ENCODE data around the gene SYCN. TPM values are rescaled to one million over a fixed set of nuclear protein-coding genes. Genes with fewer than 3 reads are reported as not detected.
A peak's percentile ranks its signal among the peaks of the same experiment; 100 is the strongest.

Gene SYCN
- total RNA-seq, 1 experiment from 2014 or later = not detected

GRCh38 chr19:39174558-39175544 is 29.2 kb downstream of the SYCN start:
- DNase-seq (ENCODE audit: low spot score) = no peak
- in situ Hi-C loops (cut with HindIII; ENCODE audit: low sequenced_read_pairs) = no loop called here

- DNase-seq (ENCODE audit: low spot score) = no peak
- in situ Hi-C loops (cut with HindIII; ENCODE audit: low sequenced_read_pairs) = no loop called here
These were observed 29.9 kb downstream of the SYCN start for GRCh38 chr19:39174142-39174541.

DNA sequence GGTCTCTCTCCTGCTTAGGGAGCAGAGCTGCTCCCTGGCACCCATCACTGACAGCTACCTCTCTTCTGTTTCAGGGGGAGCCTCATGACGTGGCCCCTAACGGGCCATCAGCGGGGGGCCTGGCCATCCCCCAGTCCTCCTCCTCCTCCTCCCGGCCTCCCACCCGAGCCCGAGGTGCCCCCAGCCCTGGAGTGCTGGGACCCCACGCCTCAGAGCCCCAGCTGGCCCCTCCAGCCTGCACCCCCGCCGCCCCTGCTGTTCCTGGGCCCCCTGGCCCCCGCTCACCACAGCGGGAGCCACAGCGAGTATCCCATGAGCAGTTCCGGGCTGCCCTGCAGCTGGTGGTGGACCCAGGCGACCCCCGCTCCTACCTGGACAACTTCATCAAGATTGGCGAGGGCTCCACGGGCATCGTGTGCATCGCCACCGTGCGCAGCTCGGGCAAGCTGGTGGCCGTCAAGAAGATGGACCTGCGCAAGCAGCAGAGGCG is 30.5 kb downstream of the SYCN start:
- DNase-seq (ENCODE audit: low spot score) = no peak
- in situ Hi-C loops (cut with HindIII; ENCODE audit: low sequenced_read_pairs) = no loop called here

DNA sequence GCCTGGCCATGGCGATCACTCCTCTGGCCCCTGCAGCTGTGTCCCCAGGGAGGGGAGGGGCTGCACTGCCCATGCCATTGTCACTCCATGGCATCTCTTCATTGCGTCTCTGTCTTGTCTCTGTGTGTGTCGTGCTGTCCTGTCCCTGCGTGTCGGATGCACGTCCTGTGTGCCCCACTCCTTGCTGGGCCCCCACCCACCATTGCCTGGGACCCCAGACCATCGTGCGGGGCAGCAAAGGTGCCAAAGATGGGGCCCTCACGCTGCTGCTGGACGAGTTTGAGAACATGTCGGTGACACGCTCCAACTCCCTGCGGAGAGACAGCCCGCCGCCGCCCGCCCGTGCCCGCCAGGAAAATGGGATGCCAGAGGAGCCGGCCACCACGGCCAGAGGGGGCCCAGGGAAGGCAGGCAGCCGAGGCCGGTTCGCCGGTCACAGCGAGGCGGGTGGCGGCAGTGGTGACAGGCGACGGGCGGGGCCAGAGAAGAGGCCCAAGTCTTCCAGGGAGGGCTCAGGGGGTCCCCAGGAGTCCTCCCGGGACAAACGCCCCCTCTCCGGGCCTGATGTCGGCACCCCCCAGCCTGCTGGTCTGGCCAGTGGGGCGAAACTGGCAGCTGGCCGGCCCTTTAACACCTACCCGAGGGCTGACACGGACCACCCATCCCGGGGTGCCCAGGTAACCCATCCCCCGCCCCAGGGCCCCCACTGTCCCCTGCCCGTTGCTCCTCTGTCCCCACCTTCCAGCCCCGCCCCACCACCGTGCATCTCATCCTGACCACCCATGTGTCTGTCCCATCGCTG is 31.2 kb downstream of the SYCN start:
- no peak for DNase-seq (ENCODE audit: low spot score)

GRCh38 chr19:39171479-39172465 is 32.3 kb downstream of the SYCN start:
- DNase-seq (ENCODE audit: low spot score) = no peak

More for the DNA sequence above, 31.2 kb downstream of the SYCN start:
- in situ Hi-C loops (cut with HindIII; ENCODE audit: low sequenced_read_pairs) = no loop called here

GRCh38 chr19:39170386-39171231 is 33.5 kb downstream of the SYCN start:
- in situ Hi-C loops (cut with HindIII; ENCODE audit: low sequenced_read_pairs) = no loop called here
- no peak for DNase-seq (ENCODE audit: low spot score)

More at GRCh38 chr19:39171479-39172465, 32.3 kb downstream of the SYCN start:
- in situ Hi-C loops (cut with HindIII; ENCODE audit: low sequenced_read_pairs) = no loop called here

- in situ Hi-C loops (cut with HindIII; ENCODE audit: low sequenced_read_pairs) = no loop called here
- no peak for DNase-seq (ENCODE audit: low spot score)
These were observed 34.8 kb downstream of the SYCN start for GRCh38 chr19:39169143-39169810.

DNA sequence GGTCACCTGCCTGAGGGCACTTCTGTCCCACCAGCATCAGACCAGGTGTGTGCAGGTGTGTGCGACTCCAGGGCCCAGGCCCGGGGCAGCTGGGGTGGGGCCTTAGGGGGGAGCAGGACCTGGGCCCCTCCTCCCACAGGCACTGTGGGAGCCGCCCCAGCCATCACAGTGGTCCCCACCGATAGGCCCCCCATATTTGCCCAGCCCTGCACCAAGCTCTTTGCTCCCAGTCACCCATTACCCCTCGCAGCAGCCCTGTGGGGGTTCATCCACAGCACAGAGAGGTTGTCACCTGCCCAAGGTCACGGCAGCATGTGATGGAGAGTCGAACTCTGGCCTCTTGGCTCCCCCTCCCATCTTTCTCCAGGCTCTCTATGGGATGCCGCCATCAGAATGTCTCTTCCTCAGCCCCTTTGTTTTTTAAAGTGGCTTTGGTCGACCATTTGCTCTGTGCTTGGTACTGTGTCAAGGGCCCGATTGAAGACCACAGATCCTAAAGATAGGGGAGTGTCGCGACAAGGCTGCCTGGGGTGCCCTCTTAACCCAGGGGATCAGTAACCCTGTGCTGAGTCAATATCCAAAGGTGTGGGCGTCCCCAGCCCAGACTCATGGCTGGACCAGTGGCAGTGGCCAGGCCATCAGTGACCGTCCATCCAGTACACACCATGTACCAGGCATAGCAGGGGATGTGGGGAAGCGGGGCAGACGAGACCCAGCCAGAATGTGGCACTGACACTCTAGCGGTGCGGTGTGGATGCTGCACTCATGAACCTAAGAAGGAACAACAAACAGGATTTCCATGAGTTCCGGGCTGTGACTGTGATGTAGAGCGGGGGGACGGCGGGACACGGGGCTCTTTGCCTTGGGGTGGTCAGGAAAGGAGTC is 35.6 kb downstream of the SYCN start:
- in situ Hi-C loops (cut with HindIII; ENCODE audit: low sequenced_read_pairs) = no loop called here
- DNase-seq (ENCODE audit: low spot score) = no peak

DNA sequence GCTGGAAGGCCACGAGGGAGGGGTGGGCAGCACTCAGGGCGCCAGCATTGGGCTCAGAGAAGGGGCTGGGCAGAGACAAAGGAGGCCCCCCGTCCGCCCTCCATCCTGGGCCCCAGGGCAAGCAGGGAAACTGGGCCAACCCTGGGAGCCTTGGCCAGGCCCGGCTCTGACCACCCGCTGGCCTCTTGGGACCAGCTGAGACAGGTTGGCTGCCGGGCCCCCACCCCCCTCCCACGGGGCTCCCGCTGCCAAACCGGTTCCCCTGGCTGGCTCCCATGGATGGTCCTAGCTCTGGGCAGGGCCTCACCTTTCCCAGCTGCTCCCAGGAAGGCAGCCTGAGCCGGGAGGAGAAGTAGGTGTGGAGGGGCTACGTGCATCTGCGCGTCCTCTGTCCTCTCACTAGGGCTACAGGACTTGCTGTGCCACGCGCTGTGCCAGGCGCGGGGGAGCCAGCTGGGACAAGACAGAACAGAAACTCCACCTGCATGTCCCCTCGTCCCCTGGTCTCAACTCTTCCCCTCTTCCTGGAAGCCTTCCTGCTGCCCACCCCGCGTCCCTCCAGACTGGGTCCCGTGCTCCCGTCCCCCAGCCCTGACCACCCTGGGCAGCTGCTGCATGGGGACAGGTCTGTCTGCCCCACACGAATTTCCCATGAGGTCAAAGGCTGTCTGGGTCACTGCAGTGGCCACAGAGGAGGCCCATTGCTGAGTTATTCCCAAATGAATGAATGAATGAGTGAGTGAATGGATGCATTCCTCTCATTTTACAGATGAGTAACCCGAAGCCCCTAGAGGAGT is 36.4 kb downstream of the SYCN start:
- peak; percentile 12 for DNase-seq (ENCODE audit: low spot score)
- in situ Hi-C loops (cut with HindIII; ENCODE audit: low sequenced_read_pairs) = no loop called here

DNA sequence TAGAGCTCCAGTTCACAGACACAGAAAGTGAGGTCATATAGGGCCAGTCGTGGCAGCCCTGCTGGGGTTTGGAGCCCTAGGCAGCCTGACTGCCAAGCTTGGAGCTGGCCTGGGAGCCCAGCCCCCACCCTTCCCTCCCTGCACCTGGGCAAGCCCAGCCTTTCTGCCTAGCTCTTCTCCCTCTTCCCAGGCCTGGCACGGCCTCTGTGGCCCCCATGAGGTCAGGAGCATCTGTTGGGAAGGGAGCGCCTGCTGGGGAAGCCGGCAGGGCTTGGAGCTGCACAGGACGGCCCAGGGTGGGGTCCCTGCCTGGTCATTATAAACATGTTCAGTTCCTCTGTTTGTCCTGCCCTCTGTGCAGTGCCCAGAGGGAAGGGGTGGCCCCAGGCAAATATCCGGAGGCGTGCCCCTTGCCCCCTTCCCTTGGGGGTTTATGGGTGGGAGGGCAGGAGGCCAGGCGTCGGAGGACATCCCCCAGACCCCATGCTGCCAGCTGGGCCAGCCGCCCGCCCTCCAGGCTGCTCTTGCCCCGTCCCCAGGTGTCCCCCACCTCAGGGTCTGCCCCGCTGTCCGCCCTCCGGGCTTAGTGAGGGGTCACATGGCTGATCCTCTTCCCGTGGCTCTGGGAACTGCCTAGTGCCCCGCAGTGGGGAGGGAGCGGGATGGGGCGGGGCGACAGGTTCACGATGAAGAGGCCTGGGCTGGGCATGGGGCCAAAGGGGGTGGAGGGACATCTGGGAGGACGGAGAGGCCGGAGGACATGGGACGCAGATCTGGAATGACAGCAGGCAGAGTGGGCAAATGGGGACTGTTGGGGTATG is 37.3 kb downstream of the SYCN start:
- in situ Hi-C loops (cut with HindIII; ENCODE audit: low sequenced_read_pairs) = no loop called here

GRCh38 chr19:39165857-39166256 is 38.2 kb downstream of the SYCN start:
- in situ Hi-C loops (cut with HindIII; ENCODE audit: low sequenced_read_pairs) = no loop called here
- no peak for DNase-seq (ENCODE audit: low spot score)

More for the DNA sequence above, 37.3 kb downstream of the SYCN start:
- DNase-seq (ENCODE audit: low spot score) = peak; percentile 52

- in situ Hi-C loops (cut with HindIII; ENCODE audit: low sequenced_read_pairs) = no loop called here
- DNase-seq (ENCODE audit: low spot score) = no peak
These were observed 39.8 kb downstream of the SYCN start for GRCh38 chr19:39164289-39164688.

- no peak for DNase-seq (ENCODE audit: low spot score)
- in situ Hi-C loops (cut with HindIII; ENCODE audit: low sequenced_read_pairs) = no loop called here
These were observed 40.4 kb downstream of the SYCN start for GRCh38 chr19:39163621-39164020.

DNA sequence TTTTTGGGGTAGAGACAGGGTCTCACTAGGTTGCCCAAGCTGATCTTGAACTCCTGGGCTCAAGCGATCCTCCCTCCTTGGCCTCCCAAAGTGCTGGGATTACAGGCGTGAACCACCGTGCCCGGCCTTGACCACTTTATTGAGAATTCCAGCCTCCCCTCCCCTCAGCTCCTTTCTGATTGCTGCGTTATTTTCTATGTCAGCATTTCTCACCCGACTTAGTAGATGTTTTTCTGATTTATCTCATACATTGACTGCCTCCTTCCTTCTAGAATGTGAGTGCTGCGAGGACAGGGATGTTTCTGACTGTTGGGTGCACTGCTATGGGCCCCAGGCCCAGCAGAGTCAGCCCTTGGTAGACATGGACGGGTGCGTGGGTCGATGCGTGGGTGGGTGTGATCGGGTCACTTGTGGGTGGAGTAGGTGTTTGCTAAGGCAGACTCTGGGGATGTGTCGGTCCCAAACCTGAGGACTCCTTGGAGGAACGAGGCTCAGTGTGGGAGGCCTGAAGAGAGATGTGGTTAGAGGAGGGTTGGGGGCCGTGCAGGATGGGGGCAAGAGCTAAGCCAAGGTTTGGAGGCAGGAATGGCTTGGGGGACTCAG is 41.5 kb downstream of the SYCN start:
- in situ Hi-C loops (cut with HindIII; ENCODE audit: low sequenced_read_pairs) = no loop called here
- no peak for DNase-seq (ENCODE audit: low spot score)

Measured in G401 (cell line).